Neural cell (in vitro differentiated cells): Measurements from ENCODE around the gene OR10K2. TPM values are rescaled to one million over a fixed set of nuclear protein-coding genes. Genes with fewer than 3 reads are reported as not detected.

Experiments
- H2AFZ ChIP-seq: fragments of 200-600, 300-800 bp; sonication (generic), shearing (Covaris generic); 2 replicates; pipeline ENCODE4 v1.6.0; 2014; ENCODE audit warnings: low read depth, mild to moderate bottlenecking, antibody characterized with exemption, low read length, moderate library complexity
- H3F3A ChIP-seq: fragments of 200-600 bp; shearing (Covaris generic); 2 replicates; pipeline ENCODE4 v1.6.1; 2016; ENCODE audit warnings: mild to moderate bottlenecking, moderate library complexity, mixed read lengths, antibody characterized with exemption, low read length; ENCODE audit not compliant: insufficient read depth, poor library complexity, severe bottlenecking
- H3K27ac ChIP-seq: fragments of 200-600, 300-800 bp; sonication (generic), shearing (Covaris generic); 2 replicates; pipeline ENCODE4 v1.5.1; 2014; ENCODE audit warnings: mild to moderate bottlenecking, low read length, moderate library complexity
- H3K27me3 ChIP-seq: fragments of 300-800, 200-600 bp; sonication (generic), shearing (Covaris generic); 2 replicates; pipeline ENCODE4 v1.6.0; 2014; ENCODE audit warnings: mild to moderate bottlenecking, low read depth, low read length, moderate library complexity; ENCODE audit not compliant: insufficient read depth
- H3K36me3 ChIP-seq: fragments of 300-800, 200-600 bp; sonication (generic), shearing (Covaris generic); 2 replicates; pipeline ENCODE4 v1.5.1; 2014; ENCODE audit warnings: mild to moderate bottlenecking, antibody characterized with exemption, low read length, moderate library complexity; ENCODE audit not compliant: insufficient read depth
- H3K4me2 ChIP-seq: fragments of 300-800, 200-600 bp; sonication (generic), shearing (Covaris generic); 2 replicates; pipeline ENCODE4 v1.6.0; 2014; ENCODE audit warnings: mild to moderate bottlenecking, low read length
- H3K4me3 ChIP-seq: fragments of 300-800, 200-600 bp; sonication (generic), shearing (Covaris generic); 2 replicates; pipeline ENCODE4 v1.5.1; 2014; ENCODE audit warnings: mild to moderate bottlenecking, low read length, moderate library complexity
- H3K79me2 ChIP-seq: fragments of 200-600 bp; shearing (Covaris generic); replicated peaks from 2 replicates; pipeline ENCODE4 v1.6.0; 2014; ENCODE audit warnings: mild to moderate bottlenecking, low read length, moderate library complexity; ENCODE audit not compliant: insufficient read depth
- H3K9ac ChIP-seq: fragments of 300-800, 200-600 bp; sonication (generic), shearing (Covaris generic); 2 replicates; pipeline ENCODE4 v1.6.1; 2016; ENCODE audit warnings: mild to moderate bottlenecking, low read length, mixed read lengths
- H3K9me2 ChIP-seq: fragments of 200-600 bp; shearing (Covaris generic); 2 replicates; pipeline ENCODE4 v1.6.1; 2016; ENCODE audit warnings: mild to moderate bottlenecking, low read length, mixed read lengths; ENCODE audit not compliant: insufficient read depth
- H3K9me3 ChIP-seq: fragments of 200-600, 300-800 bp; sonication (generic), shearing (Covaris generic); 2 replicates; pipeline ENCODE4 v1.6.1; 2016; ENCODE audit warnings: mild to moderate bottlenecking, mixed run types, low read length, moderate library complexity, mixed read lengths
- H4K20me1 ChIP-seq: fragments of 200-600 bp; shearing (Covaris generic); 2 replicates; pipeline ENCODE4 v1.6.1; 2016; ENCODE audit warnings: mild to moderate bottlenecking, mixed run types; ENCODE audit not compliant: insufficient read depth
- CTCF ChIP-seq: fragments of 450-650 bp; IDR thresholded peaks from 2 replicates; pipeline ENCODE4 v1.5.1; 2014; ENCODE audit warnings: antibody characterized with exemption, mild to moderate bottlenecking, moderate library complexity; ENCODE audit not compliant: poor library complexity, severe bottlenecking
- EP300 ChIP-seq: fragments of 450-650 bp; conservative IDR thresholded peaks from 2 replicates; pipeline ENCODE4 v1.6.1; 2014; ENCODE audit warnings: antibody characterized with exemption, mild to moderate bottlenecking, moderate library complexity; ENCODE audit not compliant: poor library complexity, severe bottlenecking
- EZH2 ChIP-seq: fragments of 200-600, 300-800 bp; shearing (Covaris generic), sonication (generic); IDR thresholded peaks from 2 replicates; pipeline ENCODE4 v1.6.1; 2014; ENCODE audit warnings: antibody characterized with exemption, low read length, borderline replicate concordance, mild to moderate bottlenecking; ENCODE audit not compliant: insufficient read depth, poor library complexity, severe bottlenecking
- MXI1 ChIP-seq: fragments of 450-650 bp; conservative IDR thresholded peaks from 2 replicates; pipeline ENCODE4 v1.6.1; 2014; ENCODE audit warnings: antibody characterized with exemption, mild to moderate bottlenecking; ENCODE audit not compliant: poor library complexity, severe bottlenecking
- POLR2AphosphoS5 ChIP-seq: IDR thresholded peaks from 2 replicates; pipeline ENCODE4 v1.6.1; 2012
- RAD21 ChIP-seq: fragments of 450-650 bp; conservative IDR thresholded peaks from 2 replicates; pipeline ENCODE4 v1.6.1; 2014; ENCODE audit warnings: antibody characterized with exemption, mild to moderate bottlenecking, moderate library complexity
- REST ChIP-seq: IDR thresholded peaks from 2 replicates; pipeline ENCODE4 v1.6.1; 2012; ENCODE audit warnings: borderline replicate concordance
- SMC3 ChIP-seq: fragments of 450-650 bp; conservative IDR thresholded peaks from 2 replicates; pipeline ENCODE4 v1.6.1; 2014; ENCODE audit warnings: antibody characterized with exemption, mild to moderate bottlenecking, moderate library complexity; ENCODE audit not compliant: poor library complexity
- TAF1 ChIP-seq: IDR thresholded peaks from 2 replicates; pipeline ENCODE4 v1.6.1; 2012; ENCODE audit warnings: low read depth
- polyA plus RNA-seq: library from polyadenylated mRNA; depleted of rRNA; stranded (reverse); fragments of >200 nt; gene quantifications from 2 replicates; pipeline ENCODE4 v1.2.3, GENCODE V29; 2014

The OR10K2 gene
- polyA plus RNA-seq, 1 donor from 2014 or later, result not detected

- no peaks in the 10 kb centered on the region for H3K27me3 ChIP-seq
- no peaks in the 10 kb centered on the region for H3K9me2 ChIP-seq
- H3K27ac ChIP-seq, result no peak within 1 kb of the TSS
- H3K9me3 ChIP-seq, result no peaks in the 10 kb centered on the region
- no peak within 1 kb of the TSS for H3K4me2 ChIP-seq
- no peak within 1 kb of the TSS for H3K9ac ChIP-seq
- no peak within 1 kb of the TSS for H2AFZ ChIP-seq
- H3K4me3 ChIP-seq, result no peak within 1 kb of the TSS
- no peaks in the 10 kb centered on the region for H3K79me2 ChIP-seq
- no peaks in the 10 kb centered on the region for H3K36me3 ChIP-seq
- H3F3A ChIP-seq, result no peaks in the 10 kb centered on the region
- H4K20me1 ChIP-seq, result no peaks in the 10 kb centered on the region
- TF ChIP-seq RAD21 (no peak), SMC3 (no peak), POLR2AphosphoS5 (no peak), MXI1 (no peak), REST (no peak), EP300 (no peak), TAF1 (no peak), CTCF (no peak), EZH2 (no peak)
Measured at GRCh38 chr1:158461534-158461933, 35.5 kb upstream of the OR10K2 start, which contains the start of gene OR10K1. Gene OR10K1, plus strand, starts transcription at chr1:158461834. Its CDS starts 3,728 bp downstream, at chr1:158465562.

- Histone ChIP-seq H3K9ac (no peak overlapping the region), H3K9me2 (no peaks in the 10 kb centered on the region), H3K27ac (no peak overlapping the region), H3K79me2 (no peaks in the 10 kb centered on the region), H3K4me3 (no peak overlapping the region), H3K4me2 (no peak overlapping the region), H4K20me1 (no peaks in the 10 kb centered on the region), H3K27me3 (no peaks in the 10 kb centered on the region), H2AFZ (no peak overlapping the region), H3K9me3 (no peaks in the 10 kb centered on the region), H3F3A (no peaks in the 10 kb centered on the region), H3K36me3 (no peaks in the 10 kb centered on the region)
- no peak for TF ChIP-seq SMC3
- TF ChIP-seq TAF1, result no peak
Measured at GRCh38 chr1:158458263-158458662, 32.2 kb upstream of the OR10K2 start.

GRCh38 chr1:158457246-158457645 lies 31.2 kb upstream of the OR10K2 start:
- Histone ChIP-seq H2AFZ (no peak overlapping the region), H3K9me2 (no peaks in the 10 kb centered on the region), H3K4me2 (no peak overlapping the region), H3K79me2 (no peaks in the 10 kb centered on the region), H4K20me1 (no peaks in the 10 kb centered on the region), H3K4me3 (no peak overlapping the region), H3K27ac (no peak overlapping the region), H3K9me3 (no peaks in the 10 kb centered on the region), H3K27me3 (no peaks in the 10 kb centered on the region), H3K36me3 (no peaks in the 10 kb centered on the region), H3F3A (no peaks in the 10 kb centered on the region), H3K9ac (no peak overlapping the region)
- no peak for TF ChIP-seq CTCF
- TF ChIP-seq SMC3, result no peak
- TF ChIP-seq POLR2AphosphoS5, result no peak
- TF ChIP-seq MXI1, result no peak
- TF ChIP-seq RAD21, result no peak
